Sigmoid colon (tissue), 4 donors: Measurements from ENCODE around the gene TMED9.

Experiments used
- CTCF ChIP-seq, 4 experiments: fragments of 450-650 bp in 3 of 4; fragments of 200-600 bp in 1 of 4; IDR thresholded peaks; one replicate each; pipeline ENCODE4 v1.5.1; 2016 to 2019; ENCODE audit warnings: antibody characterized with exemption in 4 of 4, mild to moderate bottlenecking in 3 of 4, moderate library complexity in 2 of 4
- POLR2A ChIP-seq, 2 donors: fragments of 450-650 bp; IDR thresholded peaks; one replicate each; pipeline ENCODE4 v1.6.1; 2016; ENCODE audit warnings: antibody characterized with exemption in 2 of 2, mild to moderate bottlenecking in 2 of 2, moderate library complexity in 2 of 2
- POLR2AphosphoS5 ChIP-seq, 4 donors: sonication (generic); formaldehyde crosslinking; IDR thresholded peaks; one replicate each; pipeline ENCODE4 v1.6.1; 2017; ENCODE audit warnings: antibody characterized with exemption in 4 of 4

- TF ChIP-seq CTCF (IDR thresholded peaks at IDR 0.05) (no peak), POLR2A (IDR thresholded peaks at IDR 0.05) (no peak), POLR2AphosphoS5 (IDR thresholded peaks at IDR 0.05) (no peak)
Observed at GRCh38 chr5:177553671-177554429, 38.2 kb upstream of the TMED9 start.
